LNCAP (cell line): ENCODE results near the gene NOXO1.

ENCODE experiments used
- TF ChIP-seq, protein P1 (sequence below): fragments of 450-650 bp; IDR thresholded peaks from 2 replicates; pipeline ENCODE4 v1.5.1; 2017; ENCODE audit warnings: mild to moderate bottlenecking

Gene NOXO1

DNA sequence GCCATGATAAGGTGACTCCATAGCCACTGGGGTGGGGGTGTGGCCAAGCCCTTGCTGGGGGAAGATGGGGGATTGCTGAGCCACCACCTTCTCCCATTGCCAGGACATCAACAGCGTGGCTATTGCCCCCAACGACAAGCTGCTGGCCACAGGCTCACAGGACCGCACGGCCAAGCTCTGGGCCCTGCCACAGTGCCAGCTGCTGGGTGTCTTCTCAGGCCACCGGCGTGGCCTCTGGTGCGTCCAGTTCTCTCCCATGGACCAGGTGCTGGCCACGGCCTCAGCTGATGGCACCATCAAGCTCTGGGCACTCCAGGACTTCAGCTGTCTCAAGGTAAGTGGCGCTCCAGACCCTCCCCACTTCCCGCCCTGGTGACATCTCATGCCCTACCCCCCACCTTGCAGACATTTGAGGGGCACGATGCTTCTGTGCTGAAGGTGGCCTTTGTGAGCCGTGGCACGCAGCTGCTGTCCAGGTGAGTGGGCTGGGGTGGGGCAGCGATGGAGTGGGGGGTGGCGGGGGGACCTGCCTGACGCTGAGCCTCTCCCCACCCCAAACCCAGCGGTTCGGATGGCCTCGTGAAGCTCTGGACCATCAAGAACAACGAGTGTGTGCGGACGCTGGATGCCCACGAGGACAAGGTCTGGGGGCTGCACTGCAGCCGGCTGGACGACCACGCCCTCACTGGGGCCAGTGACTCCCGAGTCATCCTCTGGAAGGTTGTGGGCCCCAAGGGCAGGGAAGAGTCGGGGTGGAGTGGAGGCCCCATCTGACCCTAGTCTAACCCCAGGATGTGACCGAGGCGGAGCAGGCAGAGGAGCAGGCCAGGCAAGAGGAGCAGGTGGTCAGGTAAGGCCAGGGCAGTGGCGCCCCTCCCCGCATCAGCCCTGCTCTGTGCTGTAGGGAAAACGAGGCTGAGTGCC lies 4.1 kb downstream of the NOXO1 start:
- TF ChIP-seq, protein P1, sequence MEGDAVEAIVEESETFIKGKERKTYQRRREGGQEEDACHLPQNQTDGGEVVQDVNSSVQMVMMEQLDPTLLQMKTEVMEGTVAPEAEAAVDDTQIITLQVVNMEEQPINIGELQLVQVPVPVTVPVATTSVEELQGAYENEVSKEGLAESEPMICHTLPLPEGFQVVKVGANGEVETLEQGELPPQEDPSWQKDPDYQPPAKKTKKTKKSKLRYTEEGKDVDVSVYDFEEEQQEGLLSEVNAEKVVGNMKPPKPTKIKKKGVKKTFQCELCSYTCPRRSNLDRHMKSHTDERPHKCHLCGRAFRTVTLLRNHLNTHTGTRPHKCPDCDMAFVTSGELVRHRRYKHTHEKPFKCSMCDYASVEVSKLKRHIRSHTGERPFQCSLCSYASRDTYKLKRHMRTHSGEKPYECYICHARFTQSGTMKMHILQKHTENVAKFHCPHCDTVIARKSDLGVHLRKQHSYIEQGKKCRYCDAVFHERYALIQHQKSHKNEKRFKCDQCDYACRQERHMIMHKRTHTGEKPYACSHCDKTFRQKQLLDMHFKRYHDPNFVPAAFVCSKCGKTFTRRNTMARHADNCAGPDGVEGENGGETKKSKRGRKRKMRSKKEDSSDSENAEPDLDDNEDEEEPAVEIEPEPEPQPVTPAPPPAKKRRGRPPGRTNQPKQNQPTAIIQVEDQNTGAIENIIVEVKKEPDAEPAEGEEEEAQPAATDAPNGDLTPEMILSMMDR: no peak

DNA sequence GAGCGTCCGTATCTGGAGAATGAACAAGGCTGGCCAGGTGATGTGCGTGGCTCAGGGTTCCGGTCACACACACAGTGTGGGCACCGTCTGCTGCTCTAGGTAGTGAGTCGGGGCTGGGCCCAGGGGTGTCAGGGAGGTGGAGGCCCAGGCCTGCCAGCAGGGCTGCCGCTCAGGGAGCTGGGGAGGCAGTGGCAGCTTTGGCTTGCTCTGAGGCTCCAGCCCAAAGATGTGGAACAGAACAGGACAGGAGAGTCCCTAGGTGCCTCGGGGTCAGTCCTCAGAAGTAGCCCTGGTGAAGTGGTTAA lies 5.1 kb downstream of the NOXO1 start:
- TF ChIP-seq, protein P1: no peak

DNA sequence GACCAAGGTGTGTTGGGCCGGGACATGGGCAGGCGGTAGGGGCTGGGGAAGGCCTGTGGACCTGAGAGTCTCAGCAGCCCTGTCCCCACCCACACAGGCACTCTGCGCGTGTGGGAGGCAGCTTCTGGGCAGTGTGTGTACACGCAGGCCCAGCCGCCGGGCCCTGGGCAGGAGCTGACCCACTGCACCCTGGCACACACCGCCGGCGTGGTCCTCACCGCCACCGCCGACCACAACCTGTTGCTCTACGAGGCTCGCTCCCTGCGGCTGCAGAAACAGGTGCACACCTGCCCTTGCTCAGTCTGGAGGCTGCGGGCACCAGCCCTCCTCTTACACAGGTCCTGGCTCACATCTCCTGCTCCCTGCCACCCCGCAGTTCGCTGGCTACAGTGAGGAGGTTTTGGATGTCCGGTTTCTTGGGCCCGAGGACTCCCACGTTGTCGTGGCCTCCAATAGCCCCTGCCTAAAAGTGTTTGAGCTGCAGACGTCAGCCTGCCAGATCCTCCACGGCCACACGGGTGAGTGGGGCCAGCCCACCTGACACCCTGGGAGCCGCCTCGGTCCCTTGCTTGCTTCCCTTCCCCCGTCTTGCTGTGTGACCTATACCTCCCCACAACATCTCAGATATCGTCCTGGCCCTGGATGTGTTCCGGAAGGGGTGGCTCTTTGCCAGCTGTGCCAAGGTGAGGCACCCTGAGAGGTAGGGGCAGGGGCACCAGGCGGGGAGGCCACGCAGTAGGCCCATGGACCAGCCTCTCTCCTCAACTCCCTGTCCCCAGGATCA lies 5.6 kb downstream of the NOXO1 start:
- TF ChIP-seq, protein P1: no peak

DNA sequence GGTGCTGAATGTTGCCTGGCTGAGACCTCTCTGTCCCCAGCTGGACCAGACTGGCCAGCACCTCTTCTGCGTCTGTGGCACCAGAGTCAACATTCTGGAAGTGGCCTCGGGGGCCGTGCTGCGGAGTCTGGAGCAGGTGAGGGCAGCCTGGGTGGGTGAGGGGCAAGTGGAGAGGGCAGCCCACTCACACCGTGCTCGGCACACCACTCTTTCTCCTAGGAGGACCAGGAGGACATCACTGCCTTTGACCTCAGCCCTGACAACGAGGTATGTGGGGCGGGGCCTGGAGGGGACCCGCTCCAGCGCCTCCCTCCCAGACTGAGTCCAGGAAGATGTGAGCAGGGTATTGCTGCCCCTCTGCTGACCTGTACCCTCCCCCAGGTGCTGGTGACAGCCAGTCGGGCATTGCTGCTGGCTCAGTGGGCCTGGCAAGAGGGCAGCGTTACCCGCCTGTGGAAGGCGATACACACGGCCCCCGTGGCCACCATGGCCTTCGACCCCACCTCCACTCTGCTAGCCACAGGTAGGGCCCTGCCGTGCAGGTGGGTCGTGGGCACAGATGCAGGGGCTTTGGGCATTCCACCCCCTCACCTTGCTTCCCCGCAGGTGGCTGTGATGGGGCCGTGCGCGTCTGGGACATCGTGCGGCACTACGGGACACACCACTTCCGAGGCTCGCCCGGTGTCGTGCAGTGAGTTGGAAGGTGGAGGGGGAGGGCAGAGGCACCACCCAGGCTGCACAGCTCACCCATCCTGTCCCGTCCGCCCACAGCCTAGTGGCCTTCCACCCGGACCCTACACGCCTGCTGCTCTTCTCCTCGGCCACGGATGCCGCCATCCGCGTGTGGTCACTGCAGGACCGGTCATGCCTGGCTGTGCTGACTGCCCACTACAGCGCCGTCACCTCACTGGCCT lies 6.9 kb downstream of the NOXO1 start:
- TF ChIP-seq, protein P1: no peak

DNA sequence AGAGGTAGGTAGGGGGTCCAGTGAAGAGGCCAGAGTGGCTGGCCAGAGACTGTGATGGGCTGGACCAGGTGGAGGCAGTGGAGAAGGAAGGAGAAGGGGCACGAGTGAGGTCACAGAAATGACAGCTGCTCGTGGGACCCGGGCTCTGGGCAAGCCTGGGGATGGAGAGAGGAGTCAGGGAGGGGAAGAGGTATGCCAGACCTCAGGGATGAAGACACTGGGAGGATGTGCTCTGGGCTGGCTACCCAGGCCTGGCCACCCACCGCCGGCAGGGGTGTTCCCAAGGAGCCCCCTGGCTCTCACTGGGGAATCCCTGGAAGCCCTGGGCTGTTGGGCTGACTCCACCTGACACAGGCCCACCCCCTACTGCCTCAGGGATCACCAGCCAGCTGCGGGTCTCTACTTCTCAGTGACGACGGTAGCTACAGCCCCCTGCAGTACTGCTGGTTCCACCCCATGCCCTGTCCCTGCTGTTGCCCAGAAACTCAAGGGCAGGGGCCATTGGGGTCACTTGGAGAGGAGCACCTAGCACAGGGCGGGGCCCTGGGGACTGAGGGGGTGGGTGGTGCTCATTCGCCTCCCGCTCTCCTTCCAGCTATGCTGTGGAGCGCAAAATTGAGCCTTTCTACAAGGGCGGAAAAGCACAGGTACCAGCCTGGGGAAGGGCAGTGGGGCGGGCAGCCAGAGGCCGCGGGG lies 7.7 kb downstream of the NOXO1 start:
- TF ChIP-seq, protein P1: no peak

DNA sequence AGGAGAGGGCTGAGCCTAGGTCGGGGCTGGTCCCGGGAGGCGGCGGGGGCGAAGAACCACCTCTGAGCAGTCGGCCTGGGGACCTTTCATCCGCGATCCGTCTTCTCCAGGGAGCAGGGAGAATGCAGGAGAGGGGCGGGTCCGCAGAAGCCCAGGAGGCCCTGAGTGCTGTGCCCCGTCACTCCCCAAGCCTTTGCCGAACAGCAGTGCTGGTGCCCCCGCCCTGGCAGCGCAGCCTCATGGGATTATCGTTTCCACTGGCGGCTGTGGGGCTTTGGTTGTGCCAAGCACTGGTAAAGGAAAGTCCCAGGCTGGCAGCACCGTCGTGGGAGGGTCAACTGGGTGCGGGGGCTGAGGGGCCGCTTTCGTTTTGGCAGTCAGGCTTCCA lies 8.8 kb downstream of the NOXO1 start:
- TF ChIP-seq, protein P1: no peak
